Stomach (tissue), 9 donors: ENCODE measurements around the gene SMYD3. TPM values are rescaled to one million over a fixed set of nuclear protein-coding genes. Genes with fewer than 3 reads are reported as not detected.

Experiments
- DNase-seq, 2 donors: peaks; one replicate each; pipeline versions ENCODE4 v3.0.0 to v3.0.0-alpha.2; 2013 to 2019
- H3K27ac ChIP-seq, 5 donors: fragments of 200-600 bp in 4 of 5; sonication (generic) in 4 of 5; one replicate each; pipeline ENCODE4 v1.5.1; 2013 to 2019; ENCODE audit warnings: mild to moderate bottlenecking in 1 of 5, moderate library complexity in 1 of 5
- H3K27me3 ChIP-seq, 3 donors: fragments of 200-600 bp; sonication (generic); one replicate each; pipeline ENCODE4 v1.5.1; 2017 to 2019; ENCODE audit warnings: mixed run types in 1 of 3
- H3K36me3 ChIP-seq, 4 donors: fragments of 200-600 bp; sonication (generic); 1 replicate in 3 of 4; 2 replicates in 1 of 4; pipeline ENCODE4 v1.5.1; 2016 to 2019
- H3K4me1 ChIP-seq, 4 donors: fragments of 200-600 bp; sonication (generic); one replicate each; pipeline ENCODE4 v1.5.1; 2016 to 2019
- H3K4me3 ChIP-seq, 4 donors: fragments of 200-600 bp; sonication (generic) in 3 of 4; one replicate each; pipeline ENCODE4 v1.5.1; 2016 to 2019; ENCODE audit warnings: mild to moderate bottlenecking in 1 of 4
- H3K9me3 ChIP-seq, 4 donors: fragments of 200-600 bp; sonication (generic); one replicate each; pipeline ENCODE4 v1.5.1; 2016 to 2019
- EP300 ChIP-seq: sonication (generic); formaldehyde crosslinking; IDR thresholded peaks from one replicate; pipeline ENCODE4 v1.6.1; 2017; ENCODE audit warnings: antibody characterized with exemption
- POLR2A ChIP-seq, 4 donors: fragments of 450-650 bp; IDR thresholded peaks; one replicate each; pipeline ENCODE4 v1.6.1; 2016; ENCODE audit warnings: antibody characterized with exemption in 4 of 4, control low read depth in 2 of 4, mild to moderate bottlenecking in 1 of 4, moderate library complexity in 1 of 4
- POLR2AphosphoS5 ChIP-seq, 3 donors: sonication (generic); formaldehyde crosslinking; IDR thresholded peaks; one replicate each; pipeline ENCODE4 v1.6.1; 2016; ENCODE audit warnings: antibody characterized with exemption in 3 of 3
- WGBS, 5 donors: extraction: QIAGEN DNeasy Blood & Tissue Kit in 3 of 5; methylation state at CpG; one replicate each; pipeline versions ENCODE4 v1.1.5 to v1.1.7; 2013 to 2018; 5-methylcytosine and 5-hydroxymethylcytosine counted together
- intact Hi-C: fragments of 100-400 bp; cut with DNase I; formaldehyde crosslinking; loops from one replicate; pipeline ENCODE4 v1.15.1; 2023; ENCODE audit warnings: low total_unique reads
- polyA plus RNA-seq, 3 donors: library from polyadenylated mRNA; stranded (reverse); fragments of 200-250 nt; gene quantifications; one replicate each; pipeline ENCODE4 v1.2.3, GENCODE V29; 2013
- total RNA-seq, 5 donors: library from RNA; depleted of rRNA; stranded (reverse); fragments of >200 nt; gene quantifications; one replicate each; pipeline versions ENCODE4 v1.1.0 to v1.2.3, GENCODE V29; 2014 to 2016
- TF ChIP-seq, protein P1 (sequence below), 7 experiments: fragments of 450-650 bp in 4 of 7; fragments of 200-600 bp in 3 of 7; sonication (generic) in 3 of 7; IDR thresholded peaks; one replicate each; pipeline ENCODE4 v1.5.1; 2016 to 2019; ENCODE audit warnings: antibody characterized with exemption in 7 of 7, control low read depth in 2 of 7, mild to moderate bottlenecking in 1 of 7
- donor health status: healthy with polysubstance abuse.
- donor health status: Bipolar disorder and iron deficiency.
- donor health status: healthy.

The SMYD3 gene
- total and polyA plus RNA-seq, 8 donors: 6.4 to 196 (median 27.8) TPM

DNA sequence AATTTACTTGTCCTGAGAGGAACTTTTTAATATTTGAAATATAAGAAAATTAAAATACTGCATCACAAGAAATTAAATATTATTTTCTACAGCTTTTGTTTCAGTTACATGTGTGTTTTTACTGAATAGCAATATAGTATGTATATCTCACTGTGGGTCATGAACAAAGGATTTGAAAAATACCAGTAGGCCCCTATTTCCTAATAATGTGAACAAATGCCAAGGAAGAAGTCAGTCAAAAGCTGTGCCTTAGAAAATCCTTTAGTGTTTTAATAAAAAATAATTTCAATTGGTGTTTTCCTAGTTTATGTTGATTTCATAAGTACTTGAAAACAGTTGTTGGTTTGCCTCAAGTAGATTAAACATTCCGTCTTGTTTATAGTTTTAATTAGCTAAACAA is 46.7 kb downstream of the SMYD3 start:
- Histone ChIP-seq H3K27ac (no peak overlapping the region), H3K4me1 (no peaks in the 10 kb centered on the region), H3K4me3 (no peak overlapping the region), H3K36me3 (no peaks in the 10 kb centered on the region), H3K9me3 (no peaks in the 10 kb centered on the region), H3K27me3 (no peaks in the 10 kb centered on the region)
- WGBS, 5 donors: 77 to 84% (median 80%) methylated on average over 1 of the region's 1 CpG
- intact Hi-C loops: no loop called here
- no peak for DNase-seq
- no peak for TF ChIP-seq POLR2A (IDR thresholded peaks at IDR 0.05)
- TF ChIP-seq, protein P1, sequence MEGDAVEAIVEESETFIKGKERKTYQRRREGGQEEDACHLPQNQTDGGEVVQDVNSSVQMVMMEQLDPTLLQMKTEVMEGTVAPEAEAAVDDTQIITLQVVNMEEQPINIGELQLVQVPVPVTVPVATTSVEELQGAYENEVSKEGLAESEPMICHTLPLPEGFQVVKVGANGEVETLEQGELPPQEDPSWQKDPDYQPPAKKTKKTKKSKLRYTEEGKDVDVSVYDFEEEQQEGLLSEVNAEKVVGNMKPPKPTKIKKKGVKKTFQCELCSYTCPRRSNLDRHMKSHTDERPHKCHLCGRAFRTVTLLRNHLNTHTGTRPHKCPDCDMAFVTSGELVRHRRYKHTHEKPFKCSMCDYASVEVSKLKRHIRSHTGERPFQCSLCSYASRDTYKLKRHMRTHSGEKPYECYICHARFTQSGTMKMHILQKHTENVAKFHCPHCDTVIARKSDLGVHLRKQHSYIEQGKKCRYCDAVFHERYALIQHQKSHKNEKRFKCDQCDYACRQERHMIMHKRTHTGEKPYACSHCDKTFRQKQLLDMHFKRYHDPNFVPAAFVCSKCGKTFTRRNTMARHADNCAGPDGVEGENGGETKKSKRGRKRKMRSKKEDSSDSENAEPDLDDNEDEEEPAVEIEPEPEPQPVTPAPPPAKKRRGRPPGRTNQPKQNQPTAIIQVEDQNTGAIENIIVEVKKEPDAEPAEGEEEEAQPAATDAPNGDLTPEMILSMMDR (IDR thresholded peaks at IDR 0.05): no peak
- TF ChIP-seq EP300: no peak
- no peak for TF ChIP-seq POLR2AphosphoS5 (IDR thresholded peaks at IDR 0.05)

GRCh38 chr1:246459221-246459620 is 47.9 kb downstream of the SMYD3 start:
- TF ChIP-seq POLR2AphosphoS5 (IDR thresholded peaks at IDR 0.05) (no peak), EP300 (no peak), POLR2A (IDR thresholded peaks at IDR 0.05) (no peak)
- TF ChIP-seq, protein P1 (IDR thresholded peaks at IDR 0.05): no peak
- intact Hi-C loops: no loop called here
- DNase-seq: no peak

DNA sequence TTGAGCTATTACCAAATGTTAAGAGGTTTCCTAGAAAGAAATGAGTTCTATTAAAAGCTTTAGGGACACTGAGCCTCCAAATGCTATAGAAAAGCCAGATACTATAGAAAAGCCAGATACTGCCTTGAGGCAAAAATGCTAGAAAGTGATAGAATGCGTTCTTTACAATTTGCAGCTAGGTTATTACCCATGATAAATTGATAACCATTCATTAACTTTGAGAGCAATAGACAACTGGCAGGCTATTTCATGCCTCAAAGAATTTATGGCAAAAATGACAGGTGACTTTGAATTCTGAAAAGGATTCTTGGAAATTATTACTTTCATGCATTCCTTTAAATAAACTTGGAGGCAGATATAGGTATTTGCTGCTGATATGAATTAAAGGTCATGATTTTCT is 51.6 kb downstream of the SMYD3 start:
- WGBS, 5 donors: 77 to 87% (median 84%) methylated on average over 1 of the region's 1 CpG
- no peaks in the 10 kb centered on the region for H3K36me3 ChIP-seq
- DNase-seq: no peak
- no peaks in the 10 kb centered on the region for H3K27me3 ChIP-seq
- TF ChIP-seq POLR2AphosphoS5 (IDR thresholded peaks at IDR 0.05) (no peak), POLR2A (IDR thresholded peaks at IDR 0.05) (no peak), EP300 (no peak)
- TF ChIP-seq, protein P1 (IDR thresholded peaks at IDR 0.05): no peak
- intact Hi-C loops: no loop called here
- peaks cover 0 to 7% (median 0%) of the 10 kb centered on the region in 4 donors for H3K4me1 ChIP-seq
- H3K4me3 ChIP-seq: no peak overlapping the region
- H3K9me3 ChIP-seq: no peaks in the 10 kb centered on the region
- H3K27ac ChIP-seq: no peak overlapping the region

More at GRCh38 chr1:246459221-246459620, 47.9 kb downstream of the SMYD3 start:
- no peak overlapping the region for H3K27ac ChIP-seq
- 86 to 98% (median 92%) methylated on average over 14 of the region's 14 CpGs for WGBS, 5 donors
- no peaks in the 10 kb centered on the region for H3K9me3 ChIP-seq
- no peaks in the 10 kb centered on the region for H3K36me3 ChIP-seq
- H3K4me1 ChIP-seq: peaks cover 0 to 7% (median 0%) of the 10 kb centered on the region in 4 donors
- H3K4me3 ChIP-seq: no peak overlapping the region
- no peaks in the 10 kb centered on the region for H3K27me3 ChIP-seq

- TF ChIP-seq, protein P1 (IDR thresholded peaks at IDR 0.05): no peak
- TF ChIP-seq EP300 (no peak), POLR2AphosphoS5 (IDR thresholded peaks at IDR 0.05) (no peak)
- intact Hi-C loops: no loop called here
- DNase-seq: no peak
- Histone ChIP-seq H3K27me3 (no peaks in the 10 kb centered on the region), H3K9me3 (no peaks in the 10 kb centered on the region), H3K4me1 (peaks cover 0 to 7% (median 0%) of the 10 kb centered on the region in 4 donors), H3K4me3 (no peak overlapping the region), H3K27ac (no peak overlapping the region), H3K36me3 (no peaks in the 10 kb centered on the region)
Observed at GRCh38 chr1:246454655-246455054, 52.4 kb downstream of the SMYD3 start.
